ENCODE measurements around the gene ZNF680.
A peak's percentile ranks its signal among the peaks of the same experiment; 100 is the strongest.

The ZNF680 gene

DNA sequence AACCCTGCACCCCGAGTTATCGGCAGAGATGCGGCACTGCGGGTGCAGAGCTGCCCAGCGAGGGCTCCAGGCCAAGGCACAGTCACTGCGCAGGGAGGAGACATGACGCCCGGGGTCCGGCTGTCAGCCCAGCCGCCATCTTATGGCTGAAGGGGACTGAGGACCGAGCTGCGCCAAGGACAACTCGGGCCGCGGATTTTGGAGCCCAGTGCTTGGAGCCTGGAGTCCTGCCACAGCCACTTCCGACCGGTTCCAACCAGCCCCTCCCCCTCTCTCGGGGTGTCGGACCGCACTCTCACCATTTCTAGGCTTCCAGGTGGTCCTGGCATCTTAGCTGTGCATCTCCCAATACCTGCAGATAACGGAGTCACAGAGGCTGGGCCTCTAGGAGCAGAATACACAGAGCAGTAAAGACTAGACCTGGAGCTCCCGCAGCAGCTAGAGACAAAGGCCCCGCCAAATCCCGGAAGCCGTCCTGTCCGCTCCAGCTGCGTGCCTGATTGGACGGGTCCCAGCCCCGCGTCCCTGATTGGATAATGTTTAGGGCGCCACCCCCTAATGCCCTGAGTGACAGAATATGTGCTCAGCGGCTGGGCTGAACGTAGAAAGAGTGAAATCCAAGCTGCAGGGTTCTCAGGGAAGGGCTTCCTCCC, at the start of gene ZNF680:
TSS of gene ZNF680 (minus strand) at position 446 of the 653 bp plus-strand sequence. CDS start at position 329, 117 bp downstream.
- peak; percentile 97 to 99 for DNase-seq (ENCODE audit: low read depth in 1 of 2, low spot score in 1 of 2)
- in situ Hi-C loops (cut with HindIII; ENCODE audit: low pct_unique_long_range_greater_than_20kb, low sequenced_read_pairs), result no loop called here
- no peak for TF ChIP-seq JUND (IDR thresholded peaks at IDR 0.05; ENCODE audit: low read depth)

DNA sequence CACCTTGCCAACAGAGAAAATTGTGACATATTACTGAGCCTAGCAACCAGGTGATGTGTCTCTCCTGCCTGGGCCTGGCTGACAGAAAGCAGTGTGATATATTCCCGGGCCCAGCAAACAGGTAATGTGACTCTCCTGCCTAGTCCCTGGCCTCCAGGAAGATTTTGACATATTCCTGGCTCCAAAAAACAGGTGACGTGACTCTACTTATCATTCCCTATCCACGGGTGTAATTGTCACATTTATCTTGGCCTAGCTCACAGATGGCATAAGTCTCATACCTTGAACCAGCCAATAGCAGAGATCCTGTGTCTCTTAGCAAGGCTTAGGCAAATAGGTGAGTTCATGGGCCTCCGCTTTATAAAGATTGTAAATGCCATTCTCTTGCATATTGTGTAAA, 49.6 kb upstream of the ZNF680 start:
- no peak for DNase-seq (ENCODE audit: low read depth in 1 of 2, low spot score in 1 of 2)
- in situ Hi-C loops (cut with HindIII; ENCODE audit: low pct_unique_long_range_greater_than_20kb, low sequenced_read_pairs), result no loop called here
- no peak for TF ChIP-seq JUND (IDR thresholded peaks at IDR 0.05; ENCODE audit: low read depth)

DNA sequence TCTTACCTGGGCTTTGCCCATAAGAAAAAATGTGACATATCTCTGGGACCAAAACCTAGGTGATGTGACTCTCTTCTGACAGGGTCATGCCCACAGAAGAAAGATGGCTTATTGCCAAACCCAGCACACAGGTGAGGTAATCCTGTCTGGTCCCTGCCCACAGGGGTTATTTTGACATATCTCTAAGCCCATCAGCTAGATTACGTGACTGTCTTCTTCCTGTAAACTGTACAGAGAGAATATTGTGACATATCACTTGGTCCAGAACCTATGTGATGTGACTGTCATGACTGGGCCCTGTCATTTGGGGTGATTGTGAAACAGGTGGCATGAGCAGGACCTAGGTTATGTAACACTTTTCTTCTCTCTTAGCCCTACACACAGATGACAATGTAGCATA, 48.8 kb upstream of the ZNF680 start:
- TF ChIP-seq JUND (IDR thresholded peaks at IDR 0.05; ENCODE audit: low read depth), result no peak
- in situ Hi-C loops (cut with HindIII; ENCODE audit: low pct_unique_long_range_greater_than_20kb, low sequenced_read_pairs), result no loop called here
- no peak for DNase-seq (ENCODE audit: low read depth in 1 of 2, low spot score in 1 of 2)

DNA sequence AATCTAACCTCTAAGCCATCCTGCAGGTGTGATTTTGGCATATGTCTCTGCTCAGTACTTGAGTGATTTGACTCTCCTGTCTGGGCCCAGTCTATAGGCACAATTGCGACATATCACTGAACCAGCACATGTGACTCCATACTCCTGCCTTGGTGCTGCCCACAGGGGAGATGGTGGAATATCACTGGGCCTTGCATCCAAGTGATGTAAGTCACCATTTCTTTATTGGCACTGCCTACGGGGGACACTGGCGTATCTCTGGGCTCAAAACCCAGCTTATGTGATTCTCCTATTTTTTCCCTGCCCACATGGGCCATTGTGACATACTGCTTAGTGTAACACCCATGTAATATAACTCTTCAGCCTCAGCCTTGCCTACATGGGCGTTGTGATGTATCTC, 48.1 kb upstream of the ZNF680 start:
- no peak for DNase-seq (ENCODE audit: low read depth in 1 of 2, low spot score in 1 of 2)
- in situ Hi-C loops (cut with HindIII; ENCODE audit: low pct_unique_long_range_greater_than_20kb, low sequenced_read_pairs), result no loop called here

DNA sequence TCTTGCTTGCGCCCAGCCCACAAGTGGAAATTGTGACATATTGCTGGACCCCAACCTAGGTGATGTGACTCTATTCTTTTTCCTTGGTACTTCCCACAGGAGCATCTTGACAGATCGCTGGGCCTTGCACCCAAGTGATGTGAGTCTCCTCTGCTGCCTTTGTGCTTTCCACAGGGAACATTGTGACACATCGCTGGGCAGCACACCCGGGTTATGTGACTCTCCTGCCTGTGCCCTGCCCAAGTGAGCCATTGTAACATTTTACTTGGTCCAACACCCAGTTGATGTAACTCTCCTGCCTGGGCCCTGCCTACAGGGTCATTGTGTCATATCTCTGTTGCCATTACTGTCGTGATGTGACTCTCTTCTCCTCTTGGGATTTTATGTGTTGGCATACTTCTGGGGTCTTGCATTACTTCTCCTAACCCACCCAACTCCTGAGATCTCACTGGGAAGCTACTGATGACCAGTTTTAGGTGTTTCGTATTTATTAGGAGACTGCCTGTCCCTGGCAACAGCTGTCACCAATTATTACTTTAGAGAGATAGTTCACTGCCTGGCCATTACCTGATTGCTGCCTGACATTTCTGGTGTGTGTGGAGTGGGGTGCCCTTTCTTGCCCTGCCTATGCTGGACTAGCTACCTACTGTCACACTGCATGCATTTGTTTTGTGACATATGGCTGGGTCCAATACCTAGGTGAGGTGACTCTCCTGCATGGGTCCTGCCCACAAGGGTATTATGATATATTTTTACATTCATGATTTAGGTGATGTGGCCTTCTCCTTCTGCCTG, 45.4 kb upstream of the ZNF680 start:
- in situ Hi-C loops (cut with HindIII; ENCODE audit: low pct_unique_long_range_greater_than_20kb, low sequenced_read_pairs), result no loop called here
- no peak for DNase-seq (ENCODE audit: low read depth in 1 of 2, low spot score in 1 of 2)
- TF ChIP-seq JUND (IDR thresholded peaks at IDR 0.05; ENCODE audit: low read depth), result no peak

More for the DNA sequence above, 48.1 kb upstream of the ZNF680 start:
- TF ChIP-seq JUND (IDR thresholded peaks at IDR 0.05; ENCODE audit: low read depth), result no peak

DNA sequence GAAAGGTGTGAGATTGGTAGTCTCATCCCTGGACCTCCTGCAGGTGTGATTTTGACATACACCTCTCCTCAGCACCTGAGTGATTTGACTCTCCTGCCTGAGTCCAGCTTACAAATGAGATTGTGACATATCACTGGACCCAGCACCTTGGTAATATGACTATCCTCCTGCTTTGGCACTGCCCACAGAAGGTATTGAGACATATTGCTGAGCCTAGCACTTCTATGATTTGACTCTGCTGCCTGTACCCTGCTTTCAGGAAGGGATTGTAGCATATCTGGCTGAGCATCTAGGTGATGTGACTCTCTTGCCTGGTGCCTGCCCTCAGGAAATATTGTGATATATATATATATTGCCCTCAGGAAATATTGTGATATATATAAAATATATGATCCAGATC, 43.5 kb upstream of the ZNF680 start:
- in situ Hi-C loops (cut with HindIII; ENCODE audit: low pct_unique_long_range_greater_than_20kb, low sequenced_read_pairs), result no loop called here
- TF ChIP-seq JUND (IDR thresholded peaks at IDR 0.05; ENCODE audit: low read depth), result no peak
- no peak for DNase-seq (ENCODE audit: low read depth in 1 of 2, low spot score in 1 of 2)

DNA sequence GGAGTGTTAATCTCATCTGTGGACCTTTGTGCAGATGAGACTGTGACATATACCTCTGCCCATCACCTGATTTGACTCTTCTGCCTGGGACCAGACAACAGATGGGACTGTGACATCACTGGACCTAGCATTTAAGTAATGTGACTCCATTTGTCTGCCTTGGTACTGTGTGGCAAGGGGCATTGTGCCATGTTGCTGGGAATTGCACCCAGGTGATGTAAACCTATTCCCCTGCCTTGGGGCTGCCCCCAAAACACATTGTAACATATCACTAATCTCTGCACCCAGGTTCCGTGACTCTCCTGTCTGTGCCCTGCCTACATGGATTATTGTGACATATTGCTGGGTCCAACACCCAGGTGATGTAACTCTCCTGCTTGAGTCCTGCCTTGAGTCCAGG, 40.4 kb upstream of the ZNF680 start:
- DNase-seq (ENCODE audit: low read depth in 1 of 2, low spot score in 1 of 2), result no peak
- in situ Hi-C loops (cut with HindIII; ENCODE audit: low pct_unique_long_range_greater_than_20kb, low sequenced_read_pairs), result no loop called here
- TF ChIP-seq JUND (IDR thresholded peaks at IDR 0.05; ENCODE audit: low read depth), result no peak

DNA sequence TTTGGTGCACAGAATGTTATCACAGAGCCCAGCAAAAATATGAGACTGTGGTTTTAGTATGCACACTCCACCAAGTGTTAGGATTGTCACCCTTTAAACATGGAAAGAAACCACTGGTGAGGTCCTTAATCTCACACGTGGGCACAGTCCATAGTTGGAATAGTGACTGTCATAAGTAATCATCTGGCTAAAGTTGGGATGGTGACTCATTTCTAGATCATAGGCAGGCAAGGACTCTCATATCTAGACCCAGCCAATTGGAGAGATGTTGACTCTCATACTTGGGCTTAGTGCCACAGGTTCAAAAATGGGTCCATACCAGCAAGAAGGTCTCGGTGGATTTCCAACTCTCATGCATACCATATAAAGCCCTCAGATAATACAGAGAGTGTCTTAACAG, 39.6 kb upstream of the ZNF680 start:
- no peak for TF ChIP-seq JUND (IDR thresholded peaks at IDR 0.05; ENCODE audit: low read depth)
- in situ Hi-C loops (cut with HindIII; ENCODE audit: low pct_unique_long_range_greater_than_20kb, low sequenced_read_pairs), result no loop called here
- no peak for DNase-seq (ENCODE audit: low read depth in 1 of 2, low spot score in 1 of 2)

DNA sequence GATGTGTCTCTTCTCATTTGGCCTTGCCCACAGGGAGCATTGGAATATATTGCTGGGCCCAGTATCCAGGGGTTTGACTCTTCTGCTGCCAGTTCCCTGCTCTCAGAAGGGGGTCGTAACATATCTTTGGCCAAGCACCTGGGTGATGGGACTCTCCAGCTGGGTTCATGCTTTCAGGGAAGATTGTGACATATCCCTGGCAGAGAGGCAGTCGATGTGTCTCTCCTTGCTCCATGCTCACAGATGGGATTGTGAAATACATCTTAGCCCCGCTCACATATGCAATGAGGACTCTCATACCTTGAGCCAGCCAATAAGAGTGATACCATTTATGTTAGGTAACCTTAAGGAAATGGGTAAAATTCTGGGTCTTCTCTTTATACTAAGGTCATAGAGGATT, 39.2 kb upstream of the ZNF680 start:
- DNase-seq (ENCODE audit: low read depth in 1 of 2, low spot score in 1 of 2), result no peak
- in situ Hi-C loops (cut with HindIII; ENCODE audit: low pct_unique_long_range_greater_than_20kb, low sequenced_read_pairs), result no loop called here
- TF ChIP-seq JUND (IDR thresholded peaks at IDR 0.05; ENCODE audit: low read depth), result no peak

DNA sequence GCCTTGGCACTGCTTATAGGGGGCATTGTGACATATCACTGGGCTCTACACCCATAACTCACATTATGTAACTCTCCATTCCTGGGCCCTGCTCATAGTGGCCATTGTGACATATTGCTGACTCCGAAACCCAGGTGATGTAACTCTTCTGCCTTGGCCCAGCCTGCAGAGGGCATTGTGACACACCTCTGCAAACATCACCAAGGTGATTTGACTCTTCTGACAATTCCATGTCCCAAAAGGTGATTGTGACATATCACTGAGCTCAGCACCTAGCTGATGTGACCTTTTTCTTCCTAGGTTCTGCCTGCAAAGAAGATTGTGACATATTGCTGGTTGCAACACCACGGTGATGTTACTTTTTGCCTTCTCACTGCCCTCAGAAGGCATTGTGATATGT, 36.5 kb upstream of the ZNF680 start:
- TF ChIP-seq JUND (IDR thresholded peaks at IDR 0.05; ENCODE audit: low read depth), result no peak
- in situ Hi-C loops (cut with HindIII; ENCODE audit: low pct_unique_long_range_greater_than_20kb, low sequenced_read_pairs), result no loop called here

DNA sequence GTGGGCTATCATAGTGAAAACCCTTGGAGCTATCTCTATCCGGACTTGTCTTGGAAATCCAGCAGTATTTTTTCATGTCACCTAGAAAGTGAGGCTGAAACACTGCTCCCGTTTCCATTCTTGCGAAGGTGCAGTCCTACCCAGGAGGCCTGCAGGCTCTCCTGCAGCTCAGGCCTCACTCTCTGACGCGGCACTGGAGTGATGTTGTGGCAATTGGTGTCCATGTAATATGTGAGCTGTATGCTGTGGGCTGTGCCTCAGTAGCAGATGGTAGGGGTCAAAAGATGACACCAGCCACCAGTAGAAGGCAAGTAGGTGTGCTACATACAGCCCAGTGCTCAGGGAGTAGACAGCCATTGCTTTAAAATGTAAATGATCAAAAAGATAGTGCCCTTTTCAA, 28.1 kb upstream of the ZNF680 start:
- DNase-seq (ENCODE audit: low read depth in 1 of 2, low spot score in 1 of 2), result no peak
- in situ Hi-C loops (cut with HindIII; ENCODE audit: low pct_unique_long_range_greater_than_20kb, low sequenced_read_pairs), result no loop called here
- TF ChIP-seq JUND (IDR thresholded peaks at IDR 0.05; ENCODE audit: low read depth), result no peak

More for the DNA sequence above, 36.5 kb upstream of the ZNF680 start:
- DNase-seq (ENCODE audit: low read depth in 1 of 2, low spot score in 1 of 2), result peak in 1 of 2 experiments; percentile 52

DNA sequence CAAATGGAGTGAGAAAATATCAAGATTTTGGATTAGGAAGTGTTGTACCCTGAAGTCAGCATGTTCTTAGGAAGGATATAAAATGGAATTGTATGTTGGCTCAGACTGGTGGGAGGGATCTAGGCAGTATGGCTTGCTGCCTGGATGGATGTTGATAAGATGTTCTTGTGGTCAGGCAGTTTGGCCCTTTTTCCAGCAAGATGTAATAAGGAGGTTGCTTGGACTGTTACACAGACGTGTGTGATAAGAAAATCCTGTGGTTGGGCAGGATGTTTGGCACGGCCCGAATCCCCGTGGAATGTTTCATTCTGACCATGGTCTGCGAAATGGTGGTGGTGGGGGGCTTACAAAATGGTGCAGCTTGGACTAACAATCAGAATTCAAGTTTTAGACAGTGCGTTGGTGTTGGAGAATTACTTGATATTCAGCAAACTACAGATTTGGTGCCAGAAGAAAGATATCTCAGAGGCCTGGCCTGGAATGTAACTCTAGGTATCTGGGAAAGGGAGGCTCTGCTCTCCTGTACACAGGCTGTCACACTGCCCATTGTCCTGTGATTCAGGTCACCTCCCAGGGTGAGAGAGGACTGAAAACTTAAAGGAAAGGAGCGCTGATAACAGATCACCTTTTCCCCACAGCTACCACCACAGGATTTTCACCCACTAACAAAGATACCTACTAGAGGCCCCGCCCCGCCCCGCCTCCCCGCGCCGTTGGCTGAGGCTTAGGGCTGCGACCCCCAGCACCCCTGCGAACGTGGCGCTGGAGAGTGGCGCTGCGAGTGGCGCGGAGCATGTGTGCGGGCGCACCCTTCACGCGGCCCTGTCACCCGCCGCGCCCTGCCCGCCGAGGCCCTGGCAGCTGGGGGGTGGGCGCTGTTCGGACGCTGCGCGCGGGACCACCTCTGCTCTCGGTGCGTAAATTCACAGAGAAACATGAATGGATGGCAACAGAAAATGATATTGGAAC, 19.3 kb upstream of the ZNF680 start:
- in situ Hi-C loops (cut with HindIII; ENCODE audit: low pct_unique_long_range_greater_than_20kb, low sequenced_read_pairs), result no loop called here
- no peak for TF ChIP-seq JUND (IDR thresholded peaks at IDR 0.05; ENCODE audit: low read depth)

More for the DNA sequence above, 19.3 kb upstream of the ZNF680 start:
- DNase-seq (ENCODE audit: low read depth in 1 of 2, low spot score in 1 of 2), result no peak

Measured in T47D (cell line).